Left kidney (tissue), 8 donors: Measurements from ENCODE around the gene UCHL1. TPM values are rescaled to one million over a fixed set of nuclear protein-coding genes. Genes with fewer than 3 reads are reported as not detected.

Experiments used
- DNase-seq: peaks from one replicate; pipeline ENCODE4 v3.0.0-alpha.2; 2013
- long read RNA-seq, 8 donors: transcript quantifications; one replicate each; lab custom pipeline, GENCODE V29; 2026
- polyA plus RNA-seq: library from polyadenylated mRNA; unstranded; fragments of 120-200 nt; gene quantifications from one replicate; pipeline ENCODE4 v1.2.1, GENCODE V29; 2013; ENCODE audit not compliant: insufficient read length

The UCHL1 gene
- polyA plus RNA-seq = 99.9 TPM
- long read RNA-seq, donor 1, transcript UCHL1-202 (8 exons, 1,578 nt) = minor isoform, 10 of 115 reads
- long read RNA-seq, donor 1, transcript UCHL1-209 (8 exons, 1,119 nt) = major isoform, 59 of 115 reads
- long read RNA-seq, donor 1, partial matches to known transcripts = 45 of 115 reads
- long read RNA-seq, donor 1, other reads (novel, unspliced or antisense) = 0 of 115 reads
- long read RNA-seq, donor 2, transcript UCHL1-202 (8 exons, 1,578 nt) = minor isoform, 6 of 61 reads
- long read RNA-seq, donor 2, transcript UCHL1-209 (8 exons, 1,119 nt) = major isoform, 40 of 61 reads
- long read RNA-seq, donor 2, partial matches to known transcripts = 13 of 61 reads
- long read RNA-seq, donor 2, other reads (novel, unspliced or antisense) = 0 of 61 reads
- long read RNA-seq, donor 3, transcript UCHL1-209 (8 exons, 1,119 nt) = major isoform, 45 of 72 reads
- long read RNA-seq, donor 3, partial matches to known transcripts = 26 of 72 reads
- long read RNA-seq, donor 3, other reads (novel, unspliced or antisense) = 0 of 72 reads
- long read RNA-seq, donor 4, partial matches to known transcripts = 7 of 11 reads
- long read RNA-seq, donor 4, other reads (novel, unspliced or antisense) = 0 of 11 reads
- long read RNA-seq, donor 5, transcript UCHL1-209 (8 exons, 1,119 nt) = major isoform, 70 of 121 reads
- long read RNA-seq, donor 5, transcript UCHL1-202 (8 exons, 1,578 nt) = minor isoform, 13 of 121 reads
- long read RNA-seq, donor 5, partial matches to known transcripts = 35 of 121 reads
- long read RNA-seq, donor 5, other reads (novel, unspliced or antisense) = 0 of 121 reads
- long read RNA-seq, donor 6, transcript UCHL1-211 (6 exons, 862 nt) = minor isoform, 5 of 112 reads
- long read RNA-seq, donor 6, transcript UCHL1-209 (8 exons, 1,119 nt) = major isoform, 70 of 112 reads
- long read RNA-seq, donor 6, partial matches to known transcripts = 34 of 112 reads
- long read RNA-seq, donor 6, other reads (novel, unspliced or antisense) = 0 of 112 reads
- long read RNA-seq, donor 7, transcript UCHL1-202 (8 exons, 1,578 nt) = minor isoform, 10 of 99 reads
- long read RNA-seq, donor 7, transcript UCHL1-209 (8 exons, 1,119 nt) = major isoform, 53 of 99 reads
- long read RNA-seq, donor 7, partial matches to known transcripts = 29 of 99 reads
- long read RNA-seq, donor 7, other reads (novel, unspliced or antisense) = 6 of 99 reads
- long read RNA-seq, donor 8, transcript UCHL1-209 (8 exons, 1,119 nt) = major isoform, 22 of 43 reads
- long read RNA-seq, donor 8, partial matches to known transcripts = 18 of 43 reads
- long read RNA-seq, donor 8, other reads (novel, unspliced or antisense) = 0 of 43 reads

DNA sequence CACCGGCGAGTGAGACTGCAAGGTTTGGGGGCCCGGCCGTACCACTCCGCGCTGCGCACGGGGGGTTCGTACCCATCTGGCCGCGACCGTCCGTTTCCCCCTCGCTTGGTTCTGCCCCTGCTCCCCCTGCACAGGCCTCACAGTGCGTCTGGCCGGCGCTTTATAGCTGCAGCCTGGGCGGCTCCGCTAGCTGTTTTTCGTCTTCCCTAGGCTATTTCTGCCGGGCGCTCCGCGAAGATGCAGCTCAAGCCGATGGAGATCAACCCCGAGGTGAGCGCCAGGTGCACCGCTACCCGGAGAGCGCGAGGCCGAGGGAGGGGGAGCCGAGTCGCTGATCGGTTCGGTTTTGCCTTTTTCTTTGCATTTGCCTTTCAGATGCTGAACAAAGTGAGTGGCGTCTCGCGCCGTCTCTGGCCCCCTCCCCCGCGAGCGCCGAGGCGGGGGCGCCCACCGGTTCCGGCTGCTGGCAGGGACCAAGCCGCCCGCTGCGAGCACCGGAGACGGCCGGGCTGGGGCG, at the start of gene UCHL1:
Gene UCHL1, plus strand, starts transcription at position 189 of the 517 bp plus-strand sequence. Its CDS starts 49 bp downstream, at position 238.
- DNase-seq = peak; percentile 80

DNA sequence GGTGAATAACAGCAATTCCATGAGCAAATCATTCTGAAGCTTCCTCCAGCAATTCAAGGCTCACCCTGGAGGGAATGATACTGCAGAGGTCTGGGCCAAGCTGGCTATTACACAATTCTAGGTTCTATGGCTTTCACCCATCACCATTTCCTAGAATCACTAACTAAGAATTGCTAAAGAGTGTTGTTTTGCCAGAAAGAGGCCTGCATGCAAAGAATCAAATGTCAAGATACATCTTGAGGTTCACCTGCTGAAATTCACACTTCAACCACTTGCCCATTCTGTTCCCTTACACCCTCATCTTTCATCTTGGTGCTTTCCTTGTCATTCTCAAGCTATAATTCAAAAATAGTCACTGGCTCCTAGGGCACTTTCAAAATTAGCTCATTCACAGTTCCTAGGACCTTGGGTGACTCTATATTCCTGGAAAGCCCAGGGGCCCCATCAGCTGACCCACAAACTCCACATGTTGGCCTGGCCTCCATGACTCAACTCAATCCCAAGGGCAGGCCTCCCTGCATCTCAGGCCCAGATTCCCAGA, 49.4 kb upstream of the UCHL1 start:
- DNase-seq = no peak

DNA sequence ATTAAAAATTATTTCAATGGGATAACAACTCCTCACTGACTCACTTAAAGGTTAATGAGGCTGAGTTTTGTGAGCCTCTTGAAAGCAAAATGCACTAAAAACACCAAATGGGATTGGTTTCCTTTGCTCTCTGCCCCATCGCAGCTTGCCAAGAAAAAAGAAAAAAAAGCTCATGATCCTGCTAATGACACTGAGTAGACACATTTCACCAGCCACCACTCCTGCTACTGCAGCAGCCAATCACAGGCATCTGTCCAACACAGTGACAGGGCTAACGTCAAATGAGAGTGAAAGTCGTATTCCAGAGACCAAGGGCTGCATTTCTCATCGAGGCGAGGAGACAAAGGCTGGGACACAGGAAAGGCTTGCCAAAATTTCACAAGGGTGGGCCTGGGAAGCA, 47.5 kb upstream of the UCHL1 start:
- no peak for DNase-seq

DNA sequence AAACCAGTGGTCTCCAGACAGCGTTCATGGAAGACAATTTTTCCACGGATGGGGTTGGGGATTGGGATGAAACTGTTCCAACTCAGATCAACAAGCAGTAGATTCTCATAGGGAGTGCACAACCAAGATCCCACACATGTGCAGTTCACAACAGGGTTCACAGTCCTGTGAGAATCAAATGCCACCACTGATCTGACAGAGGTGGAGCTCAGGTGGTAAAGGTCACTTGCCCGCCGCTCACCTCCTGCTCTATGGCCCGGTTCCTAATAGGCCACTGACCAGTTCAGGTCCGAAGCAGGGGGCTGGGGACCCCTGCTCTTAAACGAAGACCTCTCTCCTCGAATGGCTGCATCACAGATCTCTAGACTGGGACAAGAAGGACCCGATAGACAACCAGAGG, 46.8 kb upstream of the UCHL1 start:
- DNase-seq = no peak

DNA sequence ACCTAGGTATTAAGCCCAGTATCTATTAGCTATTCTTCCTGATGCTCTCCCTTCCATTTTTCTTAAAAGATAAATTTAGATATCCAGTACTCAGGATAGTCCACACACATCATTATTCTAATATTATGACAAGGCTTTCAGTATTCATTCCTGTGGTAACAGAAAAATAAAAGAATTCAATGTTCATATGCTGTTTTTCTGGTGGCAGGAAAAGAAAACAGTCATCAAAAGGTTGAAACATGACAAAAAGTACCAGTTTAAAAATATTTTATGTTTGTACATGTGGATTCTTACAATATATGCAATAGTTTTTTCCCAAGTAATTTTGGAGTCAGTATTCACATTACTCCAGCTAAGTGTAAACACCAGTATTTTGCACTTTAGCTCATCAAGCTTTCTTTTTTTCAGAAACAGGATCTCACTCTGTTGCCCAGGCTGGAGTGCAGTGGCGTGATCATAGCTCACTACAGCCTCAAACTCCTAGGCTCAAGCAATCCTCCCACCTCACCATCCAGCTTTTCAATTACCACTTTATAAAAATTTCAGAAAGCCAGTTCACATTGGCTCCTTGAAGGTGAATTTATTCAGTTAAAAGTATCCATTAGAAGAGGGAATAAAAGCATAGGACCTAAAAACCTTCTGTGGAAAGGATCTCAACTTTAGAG, 44.6 kb upstream of the UCHL1 start:
- DNase-seq = no peak

DNA sequence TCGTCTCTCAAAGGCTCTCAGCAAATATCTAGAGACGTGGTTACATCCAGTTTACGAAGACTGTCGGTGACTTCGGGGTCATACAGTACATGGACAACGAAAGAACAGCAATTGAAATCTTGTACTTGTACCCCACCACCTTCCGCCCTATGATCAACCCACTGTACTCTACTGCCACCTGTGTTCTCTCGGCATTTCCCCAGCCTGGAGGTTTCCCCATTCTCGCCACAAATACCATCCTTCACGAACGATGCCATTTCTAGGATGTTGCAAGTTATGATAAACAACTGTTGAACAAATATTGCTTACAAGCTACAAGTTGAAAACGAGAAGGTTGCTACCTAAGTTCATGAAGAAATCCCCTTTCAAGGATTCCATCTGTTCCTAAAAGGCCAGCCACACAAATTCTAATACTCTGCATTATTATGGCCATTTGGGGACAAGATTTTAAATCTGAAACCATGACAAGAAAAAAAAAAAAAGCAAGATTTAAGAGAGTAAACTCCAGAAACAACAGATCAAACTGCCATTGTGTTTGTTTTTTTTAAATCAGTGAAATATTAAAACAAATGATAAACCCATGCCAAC, 44.0 kb upstream of the UCHL1 start:
- peak; percentile 48 for DNase-seq

DNA sequence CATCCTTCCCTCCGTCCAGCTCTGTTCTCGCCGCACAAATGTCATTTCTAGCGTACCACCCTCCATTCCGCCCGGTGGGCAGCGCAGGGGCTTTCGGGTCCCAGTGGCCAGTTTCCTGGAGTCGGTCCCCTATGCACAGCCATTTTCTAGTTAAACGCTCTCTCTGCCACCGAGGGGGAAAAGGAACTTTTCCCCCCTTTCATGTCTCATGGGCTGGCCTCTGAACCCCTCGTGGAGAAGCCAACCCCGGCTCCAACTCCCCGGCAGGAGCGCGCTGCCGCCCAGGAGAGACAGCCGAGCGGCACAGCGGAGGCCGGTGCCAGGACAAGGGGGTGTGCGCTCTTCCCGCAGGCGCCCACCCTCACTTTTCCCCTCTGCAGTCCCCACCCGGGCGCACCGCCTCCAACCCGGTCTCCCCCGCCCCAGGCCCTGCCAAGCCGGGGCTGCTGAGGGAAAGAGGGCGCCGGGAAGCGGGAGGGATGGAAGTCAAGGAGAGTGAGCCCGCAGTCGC, 43.0 kb upstream of the UCHL1 start:
- no peak for DNase-seq

DNA sequence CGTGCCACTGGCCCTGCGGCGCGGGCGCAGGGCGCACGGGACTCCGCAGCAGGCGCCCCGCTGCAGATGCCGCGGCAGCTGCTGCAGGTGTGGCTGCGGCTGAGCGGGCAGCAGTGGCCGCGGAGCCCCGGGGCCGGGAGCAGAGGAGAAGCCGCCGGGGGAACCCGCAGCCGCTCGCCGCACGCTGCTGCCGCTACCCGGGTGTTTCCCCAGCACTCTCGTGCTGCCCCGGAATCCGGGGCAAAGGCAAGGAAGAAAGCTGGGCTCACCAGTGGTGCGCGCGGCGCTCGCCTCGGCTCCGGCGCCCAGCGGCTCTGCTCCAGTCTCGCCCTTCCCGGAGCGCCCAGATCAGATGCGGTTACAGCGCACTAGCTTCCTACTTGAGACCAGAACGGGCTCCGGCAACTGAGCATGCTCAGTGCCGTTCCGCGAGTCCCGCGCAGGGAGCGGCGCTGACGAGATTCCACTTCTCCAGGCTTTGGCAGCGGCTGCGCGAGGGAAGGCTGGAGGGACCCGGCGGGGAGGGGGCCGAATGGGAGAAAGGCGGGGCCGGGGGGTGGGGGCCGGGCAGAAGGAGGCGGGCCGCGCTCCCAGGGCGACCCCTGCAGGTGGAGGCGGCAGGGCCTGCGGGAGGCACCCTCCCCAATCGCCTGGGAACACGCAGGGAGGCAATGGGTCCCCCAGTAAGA, 42.4 kb upstream of the UCHL1 start, which contains the start of gene APBB2:
Gene APBB2, minus strand, starts transcription at position 407 of the 689 bp plus-strand sequence. CDS start 181,288 bp downstream, outside the sequence.
- peak; percentile 97 for DNase-seq

DNA sequence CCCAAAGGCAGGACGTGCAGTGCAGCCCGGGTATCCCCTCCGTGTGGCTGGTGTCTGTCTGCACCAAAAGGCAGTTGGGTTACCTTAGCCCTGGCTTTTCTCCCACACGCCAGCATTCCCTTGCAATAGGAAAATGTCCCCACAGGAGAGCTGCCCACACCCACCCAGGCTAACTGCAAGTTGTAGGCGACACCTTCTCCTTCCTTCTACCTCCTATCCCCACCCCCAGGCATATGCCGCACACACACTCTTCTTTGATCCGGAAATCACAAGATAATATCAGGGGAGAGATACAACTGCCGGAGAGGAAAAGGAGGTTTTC, 41.9 kb upstream of the UCHL1 start:
- DNase-seq = no peak

DNA sequence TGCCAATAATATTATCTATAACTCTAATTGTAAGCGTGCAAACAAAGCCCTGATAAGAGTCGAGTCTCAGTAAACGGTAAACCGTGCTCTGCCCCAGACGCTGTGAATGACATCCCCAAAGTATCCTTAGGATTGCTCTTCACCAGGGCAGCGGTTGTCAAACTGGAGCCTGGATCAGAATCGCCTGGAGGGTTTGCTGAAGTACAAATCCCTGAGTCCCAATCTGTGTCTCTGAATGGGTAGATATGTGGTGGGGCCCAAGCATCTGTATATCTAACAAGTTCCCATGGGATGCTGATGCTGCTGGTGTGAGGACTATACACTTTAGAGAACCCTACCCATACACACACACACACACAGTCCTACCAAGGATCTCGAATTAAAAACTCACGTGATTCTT, 41.6 kb upstream of the UCHL1 start:
- no peak for DNase-seq

DNA sequence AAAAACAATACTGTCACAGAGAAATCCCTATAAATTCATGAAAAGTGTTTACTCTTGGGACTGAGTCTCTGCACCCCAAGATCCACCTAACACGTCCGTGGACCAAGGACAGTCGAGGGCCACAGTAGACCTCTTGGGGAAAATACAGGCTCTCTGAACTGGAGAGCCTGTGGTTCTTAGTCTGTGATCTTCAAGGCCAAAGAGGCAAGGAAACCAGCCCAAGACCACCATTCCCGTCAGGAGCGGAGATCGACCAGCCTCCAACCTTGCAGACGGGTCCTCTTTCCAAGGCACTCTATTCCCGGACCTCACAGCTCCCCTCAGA, 40.8 kb upstream of the UCHL1 start:
- DNase-seq = no peak

DNA sequence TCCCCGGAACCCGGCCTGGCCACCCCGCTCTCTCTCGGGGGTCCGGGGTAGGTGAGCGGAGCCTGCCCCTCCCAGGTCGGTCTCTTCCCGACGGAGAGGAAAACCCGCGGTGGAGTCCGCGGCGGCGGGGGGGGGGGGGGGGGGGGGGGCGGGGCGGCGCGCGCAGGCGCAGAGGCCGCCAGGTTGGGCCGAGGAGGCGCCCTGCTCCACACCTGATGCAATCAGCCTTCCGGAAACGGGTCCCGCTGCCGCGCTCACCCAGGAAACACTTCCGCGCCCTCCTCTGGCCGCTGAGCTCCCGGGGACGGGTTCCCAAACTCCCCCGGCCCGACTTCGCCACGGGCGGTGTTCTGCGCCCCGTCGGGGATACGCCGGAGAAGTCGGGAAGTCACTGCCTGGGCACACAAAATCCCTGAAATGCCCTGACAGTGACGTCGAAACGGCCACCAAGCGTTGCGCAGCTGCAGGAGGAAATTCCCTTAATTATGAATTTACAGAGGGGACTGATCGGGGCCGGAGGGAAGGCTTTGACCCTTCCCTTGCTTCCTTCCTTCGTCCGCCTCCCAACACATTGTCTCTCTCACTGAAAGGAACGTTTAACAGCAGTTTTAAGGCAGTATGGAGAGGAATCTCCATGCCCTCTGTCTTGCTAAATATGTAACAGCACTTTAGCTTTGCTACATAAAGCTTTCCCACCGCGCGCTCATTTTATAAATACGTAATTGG, 40.3 kb upstream of the UCHL1 start:
- DNase-seq = peak; percentile 68

DNA sequence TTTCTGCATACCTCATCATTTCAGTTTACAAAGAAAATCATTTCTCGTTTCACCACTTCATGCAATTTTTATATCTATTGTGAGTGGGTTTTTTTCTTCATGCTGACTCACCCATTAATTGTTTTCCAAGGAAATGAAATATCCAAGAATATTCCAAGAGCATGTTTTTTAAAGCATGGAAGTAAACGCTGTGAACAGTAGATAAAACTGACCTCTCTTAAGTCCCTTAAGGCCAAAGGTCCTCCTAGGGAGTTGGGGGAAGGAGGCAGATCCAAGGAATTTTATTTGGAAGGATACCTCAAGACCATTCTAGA, 39.8 kb upstream of the UCHL1 start:
- DNase-seq = no peak

DNA sequence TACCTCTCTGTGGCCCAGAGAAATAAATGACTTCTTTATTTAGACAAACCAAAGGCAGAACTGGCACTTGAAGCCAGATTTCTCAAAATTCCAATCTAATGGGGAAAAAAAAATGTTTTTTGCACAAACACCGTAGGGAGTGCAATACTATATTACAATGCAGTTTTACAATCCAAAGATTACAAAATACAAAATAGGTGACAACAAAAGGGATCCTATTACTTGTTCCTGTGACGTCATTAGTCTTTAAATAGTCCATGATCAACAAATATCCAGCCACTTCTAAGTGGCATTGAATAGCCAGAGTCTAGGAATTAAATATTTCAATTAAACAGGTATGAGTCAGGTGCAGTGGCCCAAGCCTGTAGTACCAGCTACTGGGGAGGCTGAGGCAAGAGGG, 39.4 kb upstream of the UCHL1 start:
- no peak for DNase-seq

DNA sequence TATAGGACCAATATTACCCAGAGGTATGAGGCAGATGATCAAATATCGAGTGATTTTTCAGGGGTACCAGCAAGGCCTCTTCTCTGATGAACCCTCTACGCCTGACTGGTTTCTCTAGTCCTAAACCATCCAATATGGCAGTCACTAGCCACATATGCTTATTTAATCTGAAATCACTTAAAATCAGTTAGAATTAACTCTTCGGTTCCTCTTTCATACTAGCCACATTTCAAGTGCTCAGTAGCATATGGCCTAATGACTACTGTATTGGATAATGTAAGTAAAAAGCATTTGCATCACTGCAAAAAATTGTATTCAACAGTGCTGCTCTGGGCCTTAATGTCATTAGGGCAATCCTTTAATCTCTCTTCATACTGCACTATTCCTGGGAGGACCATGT, 38.0 kb upstream of the UCHL1 start:
- no peak for DNase-seq

DNA sequence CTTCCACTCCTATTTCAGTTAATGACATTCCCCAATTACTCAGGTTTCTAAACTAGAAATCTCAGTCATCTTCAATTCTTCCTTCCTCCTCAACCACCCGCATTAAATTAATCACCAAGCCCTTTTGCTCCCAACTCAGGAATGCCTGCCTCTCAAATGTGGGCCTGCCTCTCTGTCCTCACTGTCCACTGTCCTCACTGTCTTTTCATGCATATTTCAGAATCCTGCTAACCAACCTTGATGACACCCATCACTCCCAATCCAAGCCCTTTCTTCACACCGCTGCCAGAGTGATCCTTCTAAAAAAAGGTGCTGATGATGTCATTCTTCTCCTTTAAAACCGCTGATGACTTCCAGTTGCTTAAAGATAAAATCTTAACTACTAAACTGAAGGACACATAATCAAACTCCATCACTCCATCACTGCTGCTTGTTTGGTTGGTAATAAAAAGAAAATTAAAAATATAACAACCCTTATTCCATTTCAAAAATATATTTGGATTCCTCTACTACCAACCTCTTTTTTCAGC, 37.2 kb upstream of the UCHL1 start:
- DNase-seq = no peak

DNA sequence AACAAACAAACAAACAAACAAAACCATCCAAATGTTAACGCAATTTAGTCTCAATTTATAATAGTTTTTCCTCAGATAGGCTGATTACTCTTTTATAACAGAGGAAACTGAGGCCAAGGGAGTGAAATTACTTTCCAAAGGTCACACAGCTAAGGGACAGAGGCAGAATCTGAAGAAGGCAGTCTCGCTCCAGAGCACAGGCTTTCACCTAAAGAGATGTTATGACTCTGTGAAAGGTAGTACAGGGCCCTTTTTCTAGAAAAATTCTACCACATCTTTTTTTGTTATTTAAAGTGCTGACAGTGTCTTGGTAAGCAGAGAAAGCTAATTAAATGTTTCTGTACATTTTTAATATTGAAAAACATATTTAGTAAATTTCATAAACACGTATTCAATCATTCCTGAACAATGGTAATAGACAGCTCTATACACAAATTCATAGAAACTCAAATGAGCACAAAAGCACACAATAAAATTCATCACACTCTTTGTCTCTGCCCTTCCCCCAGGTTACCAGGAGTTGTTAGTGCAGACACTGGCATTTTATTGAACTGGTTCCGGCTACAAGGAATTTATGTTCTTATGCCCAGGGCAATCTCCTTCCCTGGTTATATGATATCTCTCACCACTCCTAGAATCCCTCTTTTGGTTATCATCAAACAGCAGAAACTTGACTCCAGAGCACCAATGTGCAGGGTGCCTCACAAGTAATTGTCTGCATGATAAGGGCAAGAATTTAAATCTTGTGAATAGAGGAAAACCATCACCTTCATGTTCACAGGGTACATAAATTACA, 34.7 kb upstream of the UCHL1 start:
- DNase-seq = no peak

DNA sequence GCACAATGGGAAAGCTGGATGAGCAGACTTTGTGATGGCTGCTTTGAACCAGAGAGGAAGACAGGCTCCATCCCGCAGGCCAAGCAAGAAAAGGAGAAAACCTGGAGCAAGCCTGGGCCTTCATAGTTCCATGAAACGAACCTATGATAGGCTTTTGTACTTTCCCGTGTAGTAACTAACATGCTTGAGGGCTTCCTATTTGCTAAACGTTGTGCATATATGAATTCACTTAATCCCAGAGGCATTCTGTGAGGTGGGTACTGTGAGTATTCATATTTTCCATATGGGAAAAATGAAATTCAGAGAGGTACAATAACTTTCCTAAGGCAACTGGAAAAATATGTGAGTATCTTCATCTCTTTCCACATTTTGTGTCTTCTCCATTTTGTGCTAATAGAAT, 28.8 kb upstream of the UCHL1 start:
- no peak for DNase-seq
